ENCODE results near the gene TYSND1.
"Not testable (repeated sequence)": the region's sequence is repeated elsewhere in the genome, so short reads cannot be mapped to it uniquely, and the experiment has no call there.

The TYSND1 gene

GRCh38 chr10:70109064-70109729 is 37.3 kb downstream of the TYSND1 start:
- no peak for DNase-seq (ENCODE audit: low spot score)

- DNase-seq (ENCODE audit: low spot score) = peak; percentile 28
Measured at GRCh38 chr10:70106958-70107791, 39.3 kb downstream of the TYSND1 start.

- DNase-seq (ENCODE audit: low spot score) = no peak
Measured at GRCh38 chr10:70101668-70102067, 44.8 kb downstream of the TYSND1 start.

- not testable (repeated sequence) for DNase-seq (ENCODE audit: low spot score)
Measured at GRCh38 chr10:70101068-70101562, 45.4 kb downstream of the TYSND1 start.

- DNase-seq (ENCODE audit: low spot score) = no peak
Measured at GRCh38 chr10:70098271-70098670, 48.2 kb downstream of the TYSND1 start.

- no peak for DNase-seq (ENCODE audit: low spot score)
Measured at GRCh38 chr10:70097459-70097858, 49.0 kb downstream of the TYSND1 start.

DNA sequence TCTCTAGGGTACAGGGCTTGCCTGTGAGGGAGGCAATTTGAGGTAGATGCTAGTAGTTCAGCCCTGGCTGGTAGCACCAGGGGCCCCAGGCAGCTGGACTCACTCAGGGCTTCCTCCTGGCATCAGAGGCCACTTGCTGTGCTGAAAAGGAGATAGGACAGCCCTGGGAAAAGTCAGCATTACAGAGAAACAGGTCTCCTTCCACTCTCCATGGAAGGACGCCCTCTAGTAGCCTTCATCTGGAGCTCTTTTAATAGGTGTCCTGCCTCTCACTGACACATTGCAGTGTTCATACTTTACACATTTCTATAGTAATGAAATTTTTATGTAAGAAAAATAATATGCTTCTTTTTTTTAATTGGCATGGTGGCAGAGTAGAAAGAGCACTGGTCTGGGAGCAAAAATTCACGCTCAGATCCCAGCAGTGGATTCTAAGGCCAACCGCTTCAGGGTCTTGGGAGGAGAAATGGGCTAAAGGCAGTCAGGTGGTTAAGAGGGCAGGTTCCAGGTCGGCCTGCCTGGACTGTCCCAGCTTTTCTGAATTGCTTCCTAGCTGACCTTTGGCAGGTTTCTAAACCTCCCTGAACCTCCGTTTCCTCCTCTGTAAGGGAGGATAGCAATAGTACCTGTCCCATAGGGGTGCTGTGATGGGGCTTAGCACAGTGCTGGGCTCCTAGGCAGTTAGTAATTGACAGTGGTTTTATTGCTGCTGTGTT is 49.6 kb downstream of the TYSND1 start:
- DNase-seq (ENCODE audit: low spot score) = no peak

DNA sequence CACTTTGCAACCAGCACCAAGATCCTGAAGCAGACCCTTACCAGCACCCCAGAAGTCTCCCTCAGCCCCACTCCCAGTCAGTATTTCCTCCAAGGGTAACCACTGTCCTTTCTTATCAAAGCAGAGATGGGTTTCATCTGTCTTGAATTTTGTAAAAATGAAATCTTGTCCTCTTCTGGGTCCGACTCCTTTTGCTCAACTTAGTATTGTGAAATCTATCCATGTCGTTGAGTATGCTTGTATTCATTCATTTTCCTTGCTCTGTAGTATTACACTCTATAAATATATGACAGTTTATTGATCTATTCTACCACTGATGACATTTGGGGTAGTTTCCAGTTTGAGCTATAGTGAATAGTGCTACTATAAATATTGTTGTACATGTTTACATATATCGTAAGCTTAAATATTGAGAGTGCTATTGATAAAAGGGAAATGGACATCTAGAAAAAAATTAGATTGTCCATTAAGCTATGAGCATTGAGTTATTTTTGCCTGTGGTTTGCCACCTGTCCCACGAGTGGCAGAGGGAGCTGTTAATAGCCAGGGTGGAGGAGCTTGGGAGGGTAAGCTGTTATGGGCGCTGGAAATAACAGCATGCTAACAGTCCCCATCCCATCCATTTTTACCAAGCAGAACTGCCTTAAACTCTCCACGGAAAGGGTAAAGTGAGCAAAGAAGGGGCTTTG is 50.3 kb downstream of the TYSND1 start:
- DNase-seq (ENCODE audit: low spot score) = no peak

DNA sequence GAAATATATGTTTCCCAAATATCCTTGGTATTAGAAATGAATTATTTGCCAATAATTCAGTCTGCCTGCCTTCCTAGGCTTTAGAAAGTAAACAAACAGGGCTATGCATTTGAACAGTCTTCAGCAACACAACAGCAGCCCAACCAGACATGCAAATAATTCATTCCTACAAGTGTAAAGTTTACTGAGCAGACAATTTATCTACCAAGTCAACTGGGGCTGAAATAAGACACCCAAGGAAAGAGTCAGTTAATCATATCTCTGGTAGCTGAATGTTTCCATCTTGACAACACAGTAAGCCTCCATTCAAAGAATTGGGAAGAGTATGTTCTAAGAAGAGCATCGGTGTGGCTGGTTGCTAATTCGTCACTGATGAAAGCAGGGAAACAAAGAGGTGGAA is 52.2 kb downstream of the TYSND1 start:
- no peak for DNase-seq (ENCODE audit: low spot score)

- DNase-seq (ENCODE audit: low spot score) = no peak
Measured at GRCh38 chr10:70093335-70093944, 53.1 kb downstream of the TYSND1 start.

GRCh38 chr10:70092389-70092718 is 54.1 kb downstream of the TYSND1 start:
- DNase-seq (ENCODE audit: low spot score) = no peak

- DNase-seq (ENCODE audit: low spot score) = no peak
Measured at GRCh38 chr10:70090951-70091350, 55.5 kb downstream of the TYSND1 start.

DNA sequence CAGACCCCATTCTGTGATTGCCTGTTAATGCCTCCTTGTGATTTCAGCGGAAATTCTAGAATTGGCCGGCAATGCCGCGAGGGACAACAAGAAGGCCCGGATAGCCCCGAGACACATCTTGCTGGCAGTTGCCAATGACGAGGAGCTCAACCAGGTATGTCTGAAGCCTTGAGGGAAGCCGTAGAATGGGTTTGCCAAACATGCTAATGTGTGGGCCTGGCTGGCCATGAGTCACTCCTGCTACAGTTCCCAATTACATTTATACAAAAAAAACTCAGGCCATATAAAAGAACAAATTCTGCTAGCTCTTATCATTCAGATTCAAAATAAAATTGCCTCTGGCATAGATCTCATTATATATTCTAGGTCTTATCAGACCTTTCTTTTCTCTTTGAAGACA is 56.5 kb downstream of the TYSND1 start:
- DNase-seq (ENCODE audit: low spot score) = no peak

DNA sequence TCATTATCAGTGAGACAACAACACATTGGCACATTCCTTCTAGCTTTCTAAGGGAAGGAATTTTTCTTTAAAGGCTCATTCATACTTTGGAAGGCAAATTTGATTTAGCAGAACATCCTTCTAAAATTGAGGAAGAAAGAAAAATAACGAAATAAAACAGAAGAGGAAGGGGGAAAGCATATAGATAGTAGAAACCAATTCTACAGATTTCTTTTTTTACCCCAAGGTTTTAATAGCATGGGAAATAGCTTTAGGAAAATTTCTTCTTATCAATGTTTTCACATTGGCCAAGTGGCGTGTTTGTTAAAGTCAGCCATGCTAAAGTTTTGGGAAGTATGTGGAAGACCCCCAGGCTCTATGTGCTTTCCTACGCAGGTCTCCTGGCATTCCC is 58.2 kb downstream of the TYSND1 start:
- DNase-seq (ENCODE audit: low spot score) = no peak

Data from NAMALWA (cell line).